Karpas-422 (cell line): Measurements from ENCODE around the gene FBXO10. TPM values are rescaled to one million over a fixed set of nuclear protein-coding genes. Genes with fewer than 3 reads are reported as not detected.
A peak's percentile ranks its signal among the peaks of the same experiment; 100 is the strongest.

Experiments used
- DNase-seq: peaks from one replicate; pipeline ENCODE4 v3.0.0-alpha.2; 2015
- H2AFZ ChIP-seq: fragments of 200-600 bp; sonication (generic); 2 replicates; pipeline ENCODE4 v1.6.1; 2014; ENCODE audit warnings: antibody characterized with exemption, low read length, mixed read lengths
- H3K27ac ChIP-seq: fragments of 200-600 bp; sonication (generic); 2 replicates; pipeline ENCODE4 v1.5.1; 2014; ENCODE audit warnings: mild to moderate bottlenecking, low read length, moderate library complexity
- H3K27me3 ChIP-seq: fragments of 200-600 bp; sonication (generic); 2 replicates; pipeline ENCODE4 v1.6.1; 2014; ENCODE audit warnings: low read length, mixed read lengths
- H3K36me3 ChIP-seq: fragments of 200-600 bp; sonication (generic); 2 replicates; pipeline ENCODE4 v1.6.1; 2014; ENCODE audit warnings: low read length, mixed read lengths; ENCODE audit not compliant: insufficient read depth
- H3K4me1 ChIP-seq: fragments of 200-600 bp; sonication (generic); 2 replicates; pipeline ENCODE4 v1.6.1; 2014; ENCODE audit warnings: mild to moderate bottlenecking, low read length, mixed read lengths
- H3K4me2 ChIP-seq: fragments of 200-600 bp; sonication (generic); 2 replicates; pipeline ENCODE4 v1.6.1; 2014; ENCODE audit warnings: low read length, low read depth, mild to moderate bottlenecking; ENCODE audit not compliant: poor library complexity, severe bottlenecking
- H3K4me3 ChIP-seq: fragments of 200-600 bp; sonication (generic); 2 replicates; pipeline ENCODE4 v1.5.1; 2014; ENCODE audit warnings: mild to moderate bottlenecking, antibody characterized with exemption, low read length, mixed read lengths
- H3K79me2 ChIP-seq: fragments of 200-600 bp; sonication (generic); 2 replicates; pipeline ENCODE4 v1.6.1; 2014; ENCODE audit warnings: mild to moderate bottlenecking, low read length, mixed read lengths
- H3K9ac ChIP-seq: fragments of 200-600 bp; sonication (generic); 2 replicates; pipeline ENCODE4 v1.6.0; 2014; ENCODE audit warnings: low read length
- H3K9me2 ChIP-seq: fragments of 200-600 bp; sonication (generic), shearing (Covaris generic); replicated peaks from 2 replicates; pipeline ENCODE4 v1.6.0; 2014; ENCODE audit warnings: mild to moderate bottlenecking, low read length, moderate library complexity; ENCODE audit not compliant: insufficient read depth
- H3K9me3 ChIP-seq: fragments of 300-700, 200-600 bp; sonication (generic); 2 replicates; pipeline ENCODE4 v1.6.1; 2014; ENCODE audit warnings: low read length, mixed read lengths
- H4K20me1 ChIP-seq: fragments of 200-600 bp; sonication (generic); 2 replicates; pipeline ENCODE4 v1.6.1; 2014; ENCODE audit warnings: mild to moderate bottlenecking, antibody characterized with exemption, low read length, low read depth; ENCODE audit not compliant: insufficient read depth
- total RNA-seq: library from RNA; depleted of rRNA; stranded (reverse); fragments of >200 nt; shearing (Covaris generic); gene quantifications from 2 replicates; pipeline ENCODE4 v1.2.3, GENCODE V29; 2014; ENCODE audit warnings: low replicate concordance; rRNA removed

FBXO10 gene
- 25.8 and 29.3 TPM in 2 replicates for total RNA-seq

GRCh38 chr9:37575921-37576721, at the start of gene FBXO10:
Gene FBXO10 (minus strand): TSS chr9:37576380. CDS start chr9:37541768, 34,612 bp downstream.
- peaks cover 11% of the 10 kb centered on the region for H3K36me3 ChIP-seq
- peak within 1 kb of the TSS; percentile 71 for H3K27ac ChIP-seq
- H4K20me1 ChIP-seq = peaks cover 6% of the 10 kb centered on the region; the same call in 1 of the 2 replicates

GRCh38 chr9:37625758-37626147, 49.6 kb upstream of the FBXO10 start:
- no peak overlapping the region for H2AFZ ChIP-seq
- H3K36me3 ChIP-seq = no peaks in the 10 kb centered on the region
- peaks cover 4% of the 10 kb centered on the region for H3K4me1 ChIP-seq
- no peaks in the 10 kb centered on the region for H3K27me3 ChIP-seq
- no peaks in the 10 kb centered on the region for H3K79me2 ChIP-seq
- H3K27ac ChIP-seq = no peak overlapping the region
- H3K4me3 ChIP-seq = no peak overlapping the region
- no peak for DNase-seq
- H4K20me1 ChIP-seq = no peaks in the 10 kb centered on the region
- no peak overlapping the region for H3K4me2 ChIP-seq
- H3K9ac ChIP-seq = no peak overlapping the region
- H3K9me3 ChIP-seq = no peaks in the 10 kb centered on the region
- no peaks in the 10 kb centered on the region for H3K9me2 ChIP-seq

More at GRCh38 chr9:37575921-37576721, at the start of gene FBXO10:
- peak within 1 kb of the TSS; percentile 73 for H3K9ac ChIP-seq
- H3K4me1 ChIP-seq = peaks cover 41% of the 10 kb centered on the region
- H3K27me3 ChIP-seq = no peaks in the 10 kb centered on the region
- peak within 1 kb of the TSS; percentile 92 for H3K4me2 ChIP-seq
- H3K9me2 ChIP-seq = no peaks in the 10 kb centered on the region
- peaks cover 58% of the 10 kb centered on the region for H3K79me2 ChIP-seq
- peak within 1 kb of the TSS; percentile 67 for H3K4me3 ChIP-seq
- no peak within 1 kb of the TSS for H2AFZ ChIP-seq
- H3K9me3 ChIP-seq = no peaks in the 10 kb centered on the region
- peak; percentile 83 for DNase-seq

- no peaks in the 10 kb centered on the region for H3K36me3 ChIP-seq
- H3K9me3 ChIP-seq = no peaks in the 10 kb centered on the region
- no peak overlapping the region for H2AFZ ChIP-seq
- H3K9ac ChIP-seq = no peak overlapping the region
- no peaks in the 10 kb centered on the region for H3K27me3 ChIP-seq
- H3K79me2 ChIP-seq = no peaks in the 10 kb centered on the region
- no peak overlapping the region for H3K27ac ChIP-seq
- no peak overlapping the region for H3K4me2 ChIP-seq
- DNase-seq = no peak
- H3K4me3 ChIP-seq = no peak overlapping the region
- no peaks in the 10 kb centered on the region for H3K9me2 ChIP-seq
- peaks cover 4% of the 10 kb centered on the region for H3K4me1 ChIP-seq
- no peaks in the 10 kb centered on the region for H4K20me1 ChIP-seq
These were observed 49.0 kb upstream of the FBXO10 start for GRCh38 chr9:37625036-37625757.

- Histone ChIP-seq H3K9ac (no peak overlapping the region), H3K9me3 (no peaks in the 10 kb centered on the region), H3K4me2 (no peak overlapping the region), H3K4me1 (peaks cover 4% of the 10 kb centered on the region), H3K79me2 (no peaks in the 10 kb centered on the region), H3K27ac (no peak overlapping the region), H3K4me3 (no peak overlapping the region), H2AFZ (no peak overlapping the region), H3K36me3 (no peaks in the 10 kb centered on the region), H3K9me2 (no peaks in the 10 kb centered on the region), H3K27me3 (no peaks in the 10 kb centered on the region), H4K20me1 (no peaks in the 10 kb centered on the region)
- no peak for DNase-seq
These were observed 47.9 kb upstream of the FBXO10 start for GRCh38 chr9:37624073-37624472.

GRCh38 chr9:37623267-37623666, 47.1 kb upstream of the FBXO10 start:
- no peak for DNase-seq
- Histone ChIP-seq H3K4me3 (no peak overlapping the region), H3K79me2 (no peaks in the 10 kb centered on the region), H3K36me3 (no peaks in the 10 kb centered on the region), H3K27me3 (no peaks in the 10 kb centered on the region), H3K9me3 (no peaks in the 10 kb centered on the region), H4K20me1 (no peaks in the 10 kb centered on the region), H3K4me1 (peaks cover 4% of the 10 kb centered on the region), H3K4me2 (no peak overlapping the region), H3K27ac (no peak overlapping the region), H2AFZ (no peak overlapping the region), H3K9ac (no peak overlapping the region), H3K9me2 (no peaks in the 10 kb centered on the region)

- no peaks in the 10 kb centered on the region for H3K9me2 ChIP-seq
- no peaks in the 10 kb centered on the region for H3K36me3 ChIP-seq
- no peaks in the 10 kb centered on the region for H3K79me2 ChIP-seq
- H3K27me3 ChIP-seq = no peaks in the 10 kb centered on the region
- H3K4me3 ChIP-seq = no peak overlapping the region
- H3K9ac ChIP-seq = no peak overlapping the region
- no peaks in the 10 kb centered on the region for H3K9me3 ChIP-seq
- no peaks in the 10 kb centered on the region for H4K20me1 ChIP-seq
- DNase-seq = no peak
- H3K27ac ChIP-seq = no peak overlapping the region
- peaks cover 4% of the 10 kb centered on the region for H3K4me1 ChIP-seq
- H2AFZ ChIP-seq = no peak overlapping the region
- H3K4me2 ChIP-seq = no peak overlapping the region
These were observed 46.3 kb upstream of the FBXO10 start for GRCh38 chr9:37622462-37622861.

GRCh38 chr9:37621273-37622121, 45.3 kb upstream of the FBXO10 start:
- H3K4me2 ChIP-seq = no peak overlapping the region
- DNase-seq = no peak
- H3K27me3 ChIP-seq = no peaks in the 10 kb centered on the region
- H3K4me3 ChIP-seq = no peak overlapping the region
- no peaks in the 10 kb centered on the region for H3K79me2 ChIP-seq
- H3K4me1 ChIP-seq = no peaks in the 10 kb centered on the region
- no peak overlapping the region for H2AFZ ChIP-seq
- no peak overlapping the region for H3K9ac ChIP-seq
- H4K20me1 ChIP-seq = no peaks in the 10 kb centered on the region
- H3K9me2 ChIP-seq = no peaks in the 10 kb centered on the region
- H3K27ac ChIP-seq = no peak overlapping the region
- no peaks in the 10 kb centered on the region for H3K9me3 ChIP-seq
- H3K36me3 ChIP-seq = no peaks in the 10 kb centered on the region

- Histone ChIP-seq H3K4me3 (no peak overlapping the region), H3K9ac (no peak overlapping the region), H3K9me3 (no peaks in the 10 kb centered on the region), H4K20me1 (no peaks in the 10 kb centered on the region), H3K27ac (no peak overlapping the region), H3K4me2 (no peak overlapping the region), H2AFZ (no peak overlapping the region), H3K4me1 (no peaks in the 10 kb centered on the region), H3K9me2 (no peaks in the 10 kb centered on the region), H3K36me3 (no peaks in the 10 kb centered on the region), H3K27me3 (no peaks in the 10 kb centered on the region), H3K79me2 (no peaks in the 10 kb centered on the region)
- DNase-seq = no peak
These were observed 44.2 kb upstream of the FBXO10 start for GRCh38 chr9:37620396-37620795.
